Peyer's patch (tissue), 4 donors: ENCODE results near the gene ZDHHC11.
"Not testable (repeated sequence)": the region's sequence is repeated elsewhere in the genome, so short reads cannot be mapped to it uniquely, and the experiment has no call there.

Source experiments
- POLR2A ChIP-seq, 2 donors: fragments of 450-650 bp; IDR thresholded peaks; one replicate each; pipeline ENCODE4 v1.5.1; 2017; ENCODE audit warnings: antibody characterized with exemption in 2 of 2, mild to moderate bottlenecking in 2 of 2, moderate library complexity in 2 of 2
- TF ChIP-seq, protein P1 (sequence below), 6 experiments: fragments of 450-650 bp in 4 of 6; fragments of 200-600 bp in 2 of 6; sonication (generic) in 1 of 6; IDR thresholded peaks; one replicate each; pipeline ENCODE4 v1.5.1; 2017 to 2019; ENCODE audit warnings: antibody characterized with exemption in 6 of 6, mild to moderate bottlenecking in 3 of 6, moderate library complexity in 1 of 6

DNA sequence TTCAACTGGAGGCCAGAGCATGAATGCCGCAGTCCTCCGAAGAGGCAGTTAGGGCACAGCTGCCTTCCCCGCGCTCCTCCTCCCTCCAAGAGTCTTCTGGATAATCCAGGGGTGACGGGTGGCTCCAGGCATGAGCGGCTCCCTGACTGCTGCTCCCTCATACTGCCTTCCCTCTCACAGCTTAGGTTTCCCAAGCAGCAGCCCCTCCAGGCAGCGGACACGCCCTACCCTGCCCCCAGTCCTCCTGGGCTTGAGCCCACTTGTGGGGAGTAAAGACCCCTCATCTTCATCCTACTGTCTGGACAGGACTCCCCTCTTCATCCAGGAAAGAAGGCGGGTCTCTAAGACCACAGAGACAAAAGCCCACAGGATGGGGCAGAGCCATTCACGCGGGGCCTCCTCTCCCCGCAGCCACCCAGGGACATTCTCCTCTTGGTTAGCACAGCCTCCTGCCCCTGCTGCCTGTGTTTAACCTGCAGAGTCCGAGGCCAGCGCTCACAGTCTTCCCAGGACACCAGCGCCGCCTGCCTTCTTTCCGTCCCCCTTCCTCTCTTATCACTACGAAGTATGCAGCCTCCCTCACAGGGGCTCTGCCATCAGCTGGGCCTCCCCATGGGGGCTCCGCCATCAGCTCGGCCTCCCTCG lies 5.6 kb downstream of the ZDHHC11 start:
- TF ChIP-seq, protein P1, sequence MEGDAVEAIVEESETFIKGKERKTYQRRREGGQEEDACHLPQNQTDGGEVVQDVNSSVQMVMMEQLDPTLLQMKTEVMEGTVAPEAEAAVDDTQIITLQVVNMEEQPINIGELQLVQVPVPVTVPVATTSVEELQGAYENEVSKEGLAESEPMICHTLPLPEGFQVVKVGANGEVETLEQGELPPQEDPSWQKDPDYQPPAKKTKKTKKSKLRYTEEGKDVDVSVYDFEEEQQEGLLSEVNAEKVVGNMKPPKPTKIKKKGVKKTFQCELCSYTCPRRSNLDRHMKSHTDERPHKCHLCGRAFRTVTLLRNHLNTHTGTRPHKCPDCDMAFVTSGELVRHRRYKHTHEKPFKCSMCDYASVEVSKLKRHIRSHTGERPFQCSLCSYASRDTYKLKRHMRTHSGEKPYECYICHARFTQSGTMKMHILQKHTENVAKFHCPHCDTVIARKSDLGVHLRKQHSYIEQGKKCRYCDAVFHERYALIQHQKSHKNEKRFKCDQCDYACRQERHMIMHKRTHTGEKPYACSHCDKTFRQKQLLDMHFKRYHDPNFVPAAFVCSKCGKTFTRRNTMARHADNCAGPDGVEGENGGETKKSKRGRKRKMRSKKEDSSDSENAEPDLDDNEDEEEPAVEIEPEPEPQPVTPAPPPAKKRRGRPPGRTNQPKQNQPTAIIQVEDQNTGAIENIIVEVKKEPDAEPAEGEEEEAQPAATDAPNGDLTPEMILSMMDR (IDR thresholded peaks at IDR 0.05): not testable (repeated sequence)
- not testable (repeated sequence) for TF ChIP-seq POLR2A (IDR thresholded peaks at IDR 0.05)
